WTC11 (cell line): ENCODE results near the gene CAB39L.

Source experiments
- SP1 ChIP-seq: sonication (generic); formaldehyde crosslinking; conservative IDR thresholded peaks from 2 replicates; pipeline ENCODE4 v1.8.1; 2022; ENCODE audit warnings: missing genetic modification reagents
- ZNF232 ChIP-seq: sonication (generic); formaldehyde crosslinking; IDR thresholded peaks from 2 replicates; pipeline ENCODE4 v1.8.0; 2022; ENCODE audit warnings: mild to moderate bottlenecking, missing genetic modification reagents
- TF ChIP-seq, protein P1 (sequence below): fragments of 200-600 bp; IDR thresholded peaks from 2 replicates; pipeline ENCODE4 v1.8.0; 2022; ENCODE audit warnings: antibody characterized with exemption

DNA sequence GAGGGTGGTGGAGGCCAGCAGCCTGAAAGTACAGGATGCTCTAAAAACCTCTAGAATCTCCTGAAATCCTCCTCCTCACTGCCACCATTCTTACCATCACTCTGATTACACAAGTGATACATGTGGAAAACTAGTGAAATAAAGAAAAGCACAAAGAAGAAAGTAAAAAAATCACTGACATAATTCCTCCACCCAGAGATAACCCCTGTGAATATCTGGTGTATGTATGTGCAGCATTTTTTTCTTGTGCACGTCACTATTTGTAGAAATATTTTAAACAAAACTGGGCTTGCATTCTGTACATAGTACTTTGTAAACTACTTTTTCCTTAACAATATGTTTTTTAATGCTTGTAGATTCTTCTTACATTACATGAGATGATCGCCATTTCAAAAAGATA, 122.9 kb downstream of the CAB39L start:
- TF ChIP-seq SP1 (CRISPR knock-in tag) (no peak), ZNF232 (CRISPR knock-in tag) (no peak)
- TF ChIP-seq, protein P1, sequence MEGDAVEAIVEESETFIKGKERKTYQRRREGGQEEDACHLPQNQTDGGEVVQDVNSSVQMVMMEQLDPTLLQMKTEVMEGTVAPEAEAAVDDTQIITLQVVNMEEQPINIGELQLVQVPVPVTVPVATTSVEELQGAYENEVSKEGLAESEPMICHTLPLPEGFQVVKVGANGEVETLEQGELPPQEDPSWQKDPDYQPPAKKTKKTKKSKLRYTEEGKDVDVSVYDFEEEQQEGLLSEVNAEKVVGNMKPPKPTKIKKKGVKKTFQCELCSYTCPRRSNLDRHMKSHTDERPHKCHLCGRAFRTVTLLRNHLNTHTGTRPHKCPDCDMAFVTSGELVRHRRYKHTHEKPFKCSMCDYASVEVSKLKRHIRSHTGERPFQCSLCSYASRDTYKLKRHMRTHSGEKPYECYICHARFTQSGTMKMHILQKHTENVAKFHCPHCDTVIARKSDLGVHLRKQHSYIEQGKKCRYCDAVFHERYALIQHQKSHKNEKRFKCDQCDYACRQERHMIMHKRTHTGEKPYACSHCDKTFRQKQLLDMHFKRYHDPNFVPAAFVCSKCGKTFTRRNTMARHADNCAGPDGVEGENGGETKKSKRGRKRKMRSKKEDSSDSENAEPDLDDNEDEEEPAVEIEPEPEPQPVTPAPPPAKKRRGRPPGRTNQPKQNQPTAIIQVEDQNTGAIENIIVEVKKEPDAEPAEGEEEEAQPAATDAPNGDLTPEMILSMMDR, result no peak
